ENCODE measurements around the gene CACNB1.

CACNB1 gene

DNA sequence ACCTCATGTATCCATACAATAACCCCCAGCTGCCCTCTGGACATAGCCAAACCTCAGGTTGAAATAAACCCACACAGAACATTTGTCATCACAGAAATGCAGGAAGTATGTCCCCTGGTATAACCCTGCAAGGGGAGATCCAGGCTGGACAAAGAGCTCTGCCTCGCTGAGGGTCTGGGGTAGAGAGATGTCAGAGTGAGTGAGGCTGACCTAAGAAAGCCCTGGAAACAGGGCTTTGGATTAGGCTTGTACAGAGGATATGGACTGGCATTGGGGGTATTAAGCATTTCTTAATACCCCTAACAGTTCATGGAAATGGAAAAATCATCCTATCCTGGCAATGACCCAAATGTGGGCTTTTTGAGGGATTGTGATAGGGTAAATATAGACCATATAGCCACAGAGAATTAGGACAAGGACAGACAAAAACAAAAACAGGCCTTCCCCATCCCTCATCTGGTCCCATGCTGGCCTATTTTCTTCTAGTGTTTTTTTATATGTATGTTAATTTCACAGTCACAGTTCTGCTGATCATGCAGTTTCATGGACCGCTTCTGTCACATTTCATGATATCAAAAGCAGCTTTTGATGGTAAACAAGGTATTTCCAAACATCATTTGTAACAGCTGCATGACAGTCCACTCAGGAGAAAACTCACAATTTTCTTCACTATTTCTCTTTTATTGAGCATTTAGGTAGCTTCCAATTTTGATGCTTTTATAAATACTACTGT, 72.2 kb downstream of the CACNB1 start:
- no peak overlapping the region for H3K4me3 ChIP-seq (ENCODE audit: low read depth, low read length)
- TF ChIP-seq, protein P1, sequence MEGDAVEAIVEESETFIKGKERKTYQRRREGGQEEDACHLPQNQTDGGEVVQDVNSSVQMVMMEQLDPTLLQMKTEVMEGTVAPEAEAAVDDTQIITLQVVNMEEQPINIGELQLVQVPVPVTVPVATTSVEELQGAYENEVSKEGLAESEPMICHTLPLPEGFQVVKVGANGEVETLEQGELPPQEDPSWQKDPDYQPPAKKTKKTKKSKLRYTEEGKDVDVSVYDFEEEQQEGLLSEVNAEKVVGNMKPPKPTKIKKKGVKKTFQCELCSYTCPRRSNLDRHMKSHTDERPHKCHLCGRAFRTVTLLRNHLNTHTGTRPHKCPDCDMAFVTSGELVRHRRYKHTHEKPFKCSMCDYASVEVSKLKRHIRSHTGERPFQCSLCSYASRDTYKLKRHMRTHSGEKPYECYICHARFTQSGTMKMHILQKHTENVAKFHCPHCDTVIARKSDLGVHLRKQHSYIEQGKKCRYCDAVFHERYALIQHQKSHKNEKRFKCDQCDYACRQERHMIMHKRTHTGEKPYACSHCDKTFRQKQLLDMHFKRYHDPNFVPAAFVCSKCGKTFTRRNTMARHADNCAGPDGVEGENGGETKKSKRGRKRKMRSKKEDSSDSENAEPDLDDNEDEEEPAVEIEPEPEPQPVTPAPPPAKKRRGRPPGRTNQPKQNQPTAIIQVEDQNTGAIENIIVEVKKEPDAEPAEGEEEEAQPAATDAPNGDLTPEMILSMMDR (IDR thresholded peaks at IDR 0.05; ENCODE audit: control insufficient read depth, extremely low read depth, insufficient read depth): no peak
- no peak for DNase-seq (ENCODE audit: low read depth)

DNA sequence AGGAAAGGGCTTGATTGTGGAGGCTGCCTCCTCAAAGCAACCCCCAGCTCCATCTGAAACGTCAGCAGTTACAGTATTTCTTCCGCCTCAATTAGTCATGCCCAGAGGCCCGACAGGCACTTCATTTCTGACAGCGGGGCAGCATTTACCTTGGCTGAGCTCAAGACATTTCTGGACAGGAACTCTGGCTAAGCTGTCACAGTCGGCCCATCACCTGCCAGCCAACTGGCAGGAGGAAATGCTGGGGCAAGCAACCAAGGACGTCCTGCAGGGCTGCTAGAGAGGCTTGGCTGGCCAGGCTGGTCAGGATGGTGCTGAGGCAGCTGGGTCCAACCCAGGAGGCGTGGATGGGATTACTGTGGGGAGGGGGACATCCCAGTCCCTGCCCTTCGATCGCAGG, 73.8 kb downstream of the CACNB1 start:
- peak; percentile 58 for DNase-seq (ENCODE audit: low read depth)
- TF ChIP-seq, protein P1 (IDR thresholded peaks at IDR 0.05; ENCODE audit: control insufficient read depth, extremely low read depth, insufficient read depth): no peak
- H3K4me3 ChIP-seq (ENCODE audit: low read depth, low read length): no peak overlapping the region
